CD14-positive monocyte (primary cell): ENCODE results near the gene EPS15. TPM values are rescaled to one million over a fixed set of nuclear protein-coding genes. Genes with fewer than 3 reads are reported as not detected.

Experiments used
- DNase-seq, 3 donors: peaks; one replicate each; pipeline ENCODE4 v3.0.0-alpha.2; 2011 to 2022
- H2AFZ ChIP-seq: 2 replicates; pipeline ENCODE4 v1.6.0; 2012; ENCODE audit warnings: mild to moderate bottlenecking, low read depth, low read length, inconsistent platforms; ENCODE audit not compliant: insufficient read depth, poor library complexity, severe bottlenecking
- H3K27ac ChIP-seq, 2 donors: 1 replicate in 1 of 2; 2 replicates in 1 of 2; pipeline ENCODE4 v1.5.1; 2012 to 2013; ENCODE audit warnings: low read length in 2 of 2, control low read depth in 1 of 2, inconsistent platforms in 1 of 2, low read depth in 1 of 2, mild to moderate bottlenecking in 1 of 2
- H3K27me3 ChIP-seq, 2 donors: one replicate each; pipeline versions ENCODE4 v1.6.0 to v1.6.1; 2011 to 2013; ENCODE audit warnings: low read length in 2 of 2; ENCODE audit not compliant: control insufficient read depth in 2 of 2, insufficient read depth in 2 of 2
- H3K36me3 ChIP-seq, 2 donors: replicated peaks in 1 of 2; 1 replicate in 1 of 2; 2 replicates in 1 of 2; pipeline versions ENCODE4 v1.5.1 to v1.6.1; 2012 to 2013; ENCODE audit warnings: low read length in 2 of 2, control low read depth in 1 of 2, inconsistent platforms in 1 of 2, mild to moderate bottlenecking in 1 of 2; ENCODE audit not compliant: insufficient read depth in 2 of 2, control insufficient read depth in 1 of 2
- H3K4me1 ChIP-seq, 2 donors: 1 replicate in 1 of 2; 2 replicates in 1 of 2; pipeline versions ENCODE4 v1.5.1 to v1.6.1; 2012 to 2013; ENCODE audit warnings: low read length in 2 of 2, control low read depth in 1 of 2, inconsistent platforms in 1 of 2, mild to moderate bottlenecking in 1 of 2, moderate library complexity in 1 of 2; ENCODE audit not compliant: insufficient read depth in 2 of 2, control insufficient read depth in 1 of 2
- H3K4me2 ChIP-seq: replicated peaks from 2 replicates; pipeline ENCODE3; 2012; ENCODE audit warnings: low read length, moderate library complexity, mild to moderate bottlenecking; ENCODE audit not compliant: poor library complexity, severe bottlenecking; ENCODE audit errors: extremely low read depth
- H3K4me3 ChIP-seq, 3 experiments: fragments of 200-600 bp in 1 of 3; sonication (generic) in 1 of 3; replicated peaks in 1 of 3; 1 replicate in 2 of 3; 2 replicates in 1 of 3; pipeline ENCODE4 v1.5.1; 2011 to 2013; ENCODE audit warnings: low read length in 3 of 3, mild to moderate bottlenecking in 3 of 3, control low read depth in 2 of 3, low read depth in 2 of 3, inconsistent platforms in 1 of 3, moderate library complexity in 1 of 3
- H3K79me2 ChIP-seq: 2 replicates; pipeline ENCODE4 v1.6.0; 2012; ENCODE audit warnings: mild to moderate bottlenecking, control low read depth, inconsistent platforms, low read length, moderate library complexity; ENCODE audit not compliant: insufficient read depth
- H3K9ac ChIP-seq: 2 replicates; pipeline ENCODE4 v1.6.0; 2017; ENCODE audit warnings: low read length, mild to moderate bottlenecking; ENCODE audit not compliant: insufficient read depth, poor library complexity, severe bottlenecking
- H3K9me3 ChIP-seq, 2 donors: replicated peaks in 1 of 2; 1 replicate in 1 of 2; 2 replicates in 1 of 2; pipeline versions ENCODE4 v1.5.1 to v1.6.1; 2012 to 2013; ENCODE audit warnings: low read length in 2 of 2, control low read depth in 1 of 2; ENCODE audit not compliant: control insufficient read depth in 1 of 2, insufficient read depth in 1 of 2
- H4K20me1 ChIP-seq: 2 replicates; pipeline ENCODE4 v1.6.0; 2012; ENCODE audit warnings: mild to moderate bottlenecking, low read length, control low read depth, moderate library complexity; ENCODE audit not compliant: insufficient read depth
- H3K27ac Mint-ChIP-seq, 7 donors: one replicate each; pipeline ENCODE4 v1.8.0; 2020; ENCODE audit warnings: mild to moderate bottlenecking in 7 of 7, mixed read lengths in 7 of 7, moderate library complexity in 6 of 7, inconsistent platforms in 2 of 7
- H3K27me3 Mint-ChIP-seq, 3 donors: one replicate each; pipeline ENCODE4 v1.8.0; 2021 to 2022; ENCODE audit warnings: low read depth in 3 of 3, mild to moderate bottlenecking in 3 of 3, mixed read lengths in 3 of 3, moderate library complexity in 3 of 3, inconsistent platforms in 1 of 3
- H3K36me3 Mint-ChIP-seq, 2 donors: one replicate each; pipeline ENCODE4 v1.8.0; 2020; ENCODE audit warnings: mixed read lengths in 2 of 2, inconsistent platforms in 1 of 2, mild to moderate bottlenecking in 1 of 2
- H3K4me1 Mint-ChIP-seq: one replicate; pipeline ENCODE4 v1.8.0; 2020; ENCODE audit warnings: mild to moderate bottlenecking, mixed read lengths
- H3K4me3 Mint-ChIP-seq, 2 donors: one replicate each; pipeline ENCODE4 v1.8.0; 2020; ENCODE audit warnings: mild to moderate bottlenecking in 2 of 2, mixed read lengths in 2 of 2, moderate library complexity in 1 of 2
- H3K9me3 Mint-ChIP-seq, 7 donors: one replicate each; pipeline ENCODE4 v1.8.0; 2020 to 2022; ENCODE audit warnings: mixed read lengths in 7 of 7, mild to moderate bottlenecking in 6 of 7, moderate library complexity in 6 of 7, inconsistent platforms in 2 of 7
- CTCF ChIP-seq: fragments of 200-600 bp; IDR thresholded peaks from one replicate; pipeline ENCODE4 v1.8.0; 2022; ENCODE audit warnings: antibody characterized with exemption, mild to moderate bottlenecking
- WGBS: methylation state at CpG from one replicate; pipeline ENCODE4 v1.1.5; 2013; ENCODE audit warnings: missing lambda C conversion rate; ENCODE audit not compliant: insufficient coverage; 5-methylcytosine and 5-hydroxymethylcytosine counted together
- intact Hi-C, 2 donors: fragments of 100-400 bp; cut with micrococcal nuclease; formaldehyde crosslinking; loops; one replicate each; pipeline versions ENCODE4 v1.15.0 to v1.15.1; 2023
- polyA minus RNA-seq: library from RNA; depleted of rRNA, polyadenylated mRNA; stranded (reverse); fragments of >200 nt; gene quantifications from 2 replicates; pipeline ENCODE4 v1.2.3, GENCODE V29; 2012
- polyA plus RNA-seq, 3 donors: library from polyadenylated mRNA; depleted of rRNA in 1 of 3; unstranded in 2 of 3; stranded (reverse) in 1 of 3; fragments of 300-500 nt in 2 of 3; fragments of >200 nt in 1 of 3; fragmentation: Illumina TruSeq in 2 of 3; gene quantifications; 1 replicate in 2 of 3; 2 replicates in 1 of 3; pipeline ENCODE4 v1.2.3, GENCODE V29; 2012 to 2021
- total RNA-seq, 12 experiments: library from RNA in 1 of 12; stranded (reverse) in 1 of 12; fragments of 120-200 nt in 1 of 12; gene quantifications; one replicate each; pipeline ENCODE4 v1.2.4 and lab custom pipeline; 2013 to 2026; ENCODE audit warnings: mixed read lengths in 6 of 12, inconsistent platforms in 1 of 12

Gene EPS15
- 62.0 TPM for total RNA-seq (2013)
- polyA plus RNA-seq: 10 to 100 TPM; 26.7 to 53.6 (median 36.4) TPM
- 22.9 and 33.2 TPM in 2 replicates for polyA minus RNA-seq
- total RNA-seq (lab: John Stamatoyannopoulos, UW): 61.7 to 172 (median 129) reads per million in 11 experiments

- no peaks in the 10 kb centered on the region for H3K36me3 Mint-ChIP-seq
- no peak for TF ChIP-seq CTCF
- Histone ChIP-seq H3K9me3 (no peaks in the 10 kb centered on the region), H3K4me2 (peak within 1 kb of the TSS; percentile 99), H3K4me3 (peak within 1 kb of the TSS; percentile 72 to 96 (median 95)), H2AFZ (peak within 1 kb of the TSS; percentile 74), H3K27me3 (no peaks in the 10 kb centered on the region), H3K9ac (peak within 1 kb of the TSS; percentile 81), H3K79me2 (peaks cover 47% of the 10 kb centered on the region), H3K36me3 (no peaks in the 10 kb centered on the region), H3K4me1 (peaks cover 21 to 42% of the 10 kb centered on the region in 2 donors), H4K20me1 (peaks cover 39% of the 10 kb centered on the region), H3K27ac (peak within 1 kb of the TSS; percentile 61 to 86)
- H3K27me3 Mint-ChIP-seq: no peaks in the 10 kb centered on the region
- H3K27ac Mint-ChIP-seq: peak within 1 kb of the TSS; percentile 88 to 98 (median 94)
- DNase-seq: peak; percentile 70 to 78 (median 75)
- no peaks in the 10 kb centered on the region for H3K9me3 Mint-ChIP-seq
- intact Hi-C loops: loop anchor here in 1 of 2 donors (5.0 to 10.0 kb wide), 3 partner anchors 98 to 554 kb away; partner anchors contain the start of genes FAF1, NRDC and OSBPL9
- peak within 1 kb of the TSS; percentile 92 to 98 for H3K4me3 Mint-ChIP-seq
- H3K4me1 Mint-ChIP-seq: peaks cover 49% of the 10 kb centered on the region
- WGBS: under 1% methylated on average over 27 of the region's 56 CpGs
Measured at GRCh38 chr1:51519048-51519864, at the start of gene EPS15. EPS15 (minus strand) TSS chr1:51519266; CDS start chr1:51519231, 35 bp downstream.

- H3K4me1 Mint-ChIP-seq: peaks cover 42% of the 10 kb centered on the region
- H3K4me3 Mint-ChIP-seq: no peak overlapping the region
Measured at GRCh38 chr1:51568231-51568935, 49.3 kb upstream of the EPS15 start.

More at GRCh38 chr1:51568231-51568935, 49.3 kb upstream of the EPS15 start:
- no peaks in the 10 kb centered on the region for H4K20me1 ChIP-seq
- Mint-ChIP-seq H3K36me3 (no peaks in the 10 kb centered on the region), H3K27me3 (peaks cover 0 to 5% (median 4%) of the 10 kb centered on the region in 3 donors), H3K27ac (peak overlapping the region in 3 of 7 donors; percentile 38 to 83 (median 59)), H3K9me3 (no peaks in the 10 kb centered on the region)
- no peaks in the 10 kb centered on the region for H3K27me3 ChIP-seq
- H3K9me3 ChIP-seq: no peaks in the 10 kb centered on the region
- no peaks in the 10 kb centered on the region for H3K36me3 ChIP-seq
- H3K79me2 ChIP-seq: no peaks in the 10 kb centered on the region
- H2AFZ ChIP-seq: no peak overlapping the region
- H3K4me1 ChIP-seq: peaks cover 32% of the 10 kb centered on the region in 2 donors
- 100% methylated on average over 2 of the region's 7 CpGs for WGBS
- no peak for DNase-seq
- TF ChIP-seq CTCF: no peak
- no peak overlapping the region for H3K27ac ChIP-seq
- H3K4me2 ChIP-seq: no peak overlapping the region
- no peak overlapping the region for H3K4me3 ChIP-seq
- no peak overlapping the region for H3K9ac ChIP-seq
- intact Hi-C loops: no loop called here
